ENCODE data around the gene LSM14B. TPM values are rescaled to one million over a fixed set of nuclear protein-coding genes. Genes with fewer than 3 reads are reported as not detected.

The LSM14B gene
- total RNA-seq, 4 donors from 2014 or later, result 3.1 to 56.8 (median 45.9) TPM

GRCh38 chr20:62167474-62167873, 45.2 kb downstream of the LSM14B start:
- Histone ChIP-seq H3K4me3 (no peak overlapping the region), H3K36me3 (no peaks in the 10 kb centered on the region)
- TF ChIP-seq CTCF (IDR thresholded peaks at IDR 0.05) (no peak), POLR2A (IDR thresholded peaks at IDR 0.05) (no peak)

GRCh38 chr20:62168061-62168460, 45.8 kb downstream of the LSM14B start:
- no peak for DNase-seq
- intact Hi-C loops (cut with DNase I; ENCODE audit: low total_unique reads), result no loop called here
- Histone ChIP-seq H3K36me3 (no peaks in the 10 kb centered on the region), H3K4me3 (no peak overlapping the region), H3K27ac (no peak overlapping the region), H3K4me1 (no peaks in the 10 kb centered on the region), H3K27me3 (no peaks in the 10 kb centered on the region), H3K9me3 (no peaks in the 10 kb centered on the region)
- no peak for TF ChIP-seq CTCF (IDR thresholded peaks at IDR 0.05)

More at GRCh38 chr20:62167474-62167873, 45.2 kb downstream of the LSM14B start:
- no peaks in the 10 kb centered on the region for H3K27me3 ChIP-seq
- H3K4me1 ChIP-seq, result no peaks in the 10 kb centered on the region
- DNase-seq, result no peak
- no peak overlapping the region for H3K27ac ChIP-seq
- intact Hi-C loops (cut with DNase I; ENCODE audit: low total_unique reads), result no loop called here
- H3K9me3 ChIP-seq, result no peaks in the 10 kb centered on the region

GRCh38 chr20:62168890-62169435, 46.7 kb downstream of the LSM14B start:
- Histone ChIP-seq H3K4me3 (no peak overlapping the region), H3K27me3 (no peaks in the 10 kb centered on the region), H3K4me1 (no peaks in the 10 kb centered on the region), H3K9me3 (no peaks in the 10 kb centered on the region), H3K36me3 (no peaks in the 10 kb centered on the region), H3K27ac (no peak overlapping the region)
- TF ChIP-seq CTCF (IDR thresholded peaks at IDR 0.05) (no peak), POLR2A (IDR thresholded peaks at IDR 0.05) (no peak)
- no peak for DNase-seq
- intact Hi-C loops (cut with DNase I; ENCODE audit: low total_unique reads), result no loop called here

GRCh38 chr20:62170536-62170935, 48.3 kb downstream of the LSM14B start:
- H3K4me1 ChIP-seq, result no peaks in the 10 kb centered on the region
- no peaks in the 10 kb centered on the region for H3K27me3 ChIP-seq
- no peak for DNase-seq
- no peak overlapping the region for H3K4me3 ChIP-seq
- H3K27ac ChIP-seq, result no peak overlapping the region
- intact Hi-C loops (cut with DNase I; ENCODE audit: low total_unique reads), result no loop called here
- H3K9me3 ChIP-seq, result no peaks in the 10 kb centered on the region
- H3K36me3 ChIP-seq, result no peaks in the 10 kb centered on the region
- TF ChIP-seq POLR2A (IDR thresholded peaks at IDR 0.05), result no peak
- TF ChIP-seq CTCF (IDR thresholded peaks at IDR 0.05), result no peak

GRCh38 chr20:62171245-62171644, 49.0 kb downstream of the LSM14B start:
- Histone ChIP-seq H3K36me3 (no peaks in the 10 kb centered on the region), H3K4me1 (no peaks in the 10 kb centered on the region), H3K27ac (peak overlapping the region in 1 of 2 donors; percentile 21), H3K27me3 (no peaks in the 10 kb centered on the region), H3K9me3 (no peaks in the 10 kb centered on the region), H3K4me3 (no peak overlapping the region)
- DNase-seq, result no peak
- TF ChIP-seq CTCF (IDR thresholded peaks at IDR 0.05), result no peak
- TF ChIP-seq POLR2A (IDR thresholded peaks at IDR 0.05), result no peak
- intact Hi-C loops (cut with DNase I; ENCODE audit: low total_unique reads), result no loop called here

Data from uterus (tissue), 4 donors.